ENCODE results near the gene U2AF2. TPM values are rescaled to one million over a fixed set of nuclear protein-coding genes. Genes with fewer than 3 reads are reported as not detected.

Gene U2AF2
- polyA plus RNA-seq, 3 donors = 5.3 to 166 (median 5.4) TPM

GRCh38 chr19:55675661-55676354, 21.0 kb downstream of the U2AF2 start:
- DNase-seq = no peak
- Histone ChIP-seq H4K20me1 (ENCODE audit: insufficient read depth, low read length) (peaks cover 81% of the 10 kb centered on the region), H2AFZ (ENCODE audit: insufficient read depth, low read depth, low read length, poor library complexity, severe bottlenecking) (peak overlapping the region; percentile 44), H3K79me2 (ENCODE audit: insufficient read depth, low read length) (peaks cover 86% of the 10 kb centered on the region), H3K4me1 (ENCODE audit: control insufficient read depth in 1 of 2, insufficient read depth in 2 of 2, low read length in 2 of 2) (peaks cover 55 to 59% of the 10 kb centered on the region in 2 donors), H3K27me3 (ENCODE audit: control insufficient read depth in 2 of 2, insufficient read depth in 2 of 2, low read length in 2 of 2) (no peaks in the 10 kb centered on the region), H3K4me3 (replicated peaks in 1 of 3; ENCODE audit: low read depth in 2 of 3, low read length in 3 of 3) (peak overlapping the region; percentile 81 to 93 (median 83)), H3K36me3 (replicated peaks in 1 of 2; ENCODE audit: control insufficient read depth in 1 of 2, insufficient read depth in 2 of 2, low read length in 2 of 2) (peaks cover 36 to 49% of the 10 kb centered on the region in 2 donors), H3K9me3 (replicated peaks in 1 of 2; ENCODE audit: control insufficient read depth in 1 of 2, insufficient read depth in 1 of 2, low read length in 2 of 2) (no peaks in the 10 kb centered on the region), H3K27ac (ENCODE audit: low read depth in 1 of 2, low read length in 2 of 2) (peak overlapping the region; percentile 67 to 87), H3K9ac (ENCODE audit: insufficient read depth, low read length, poor library complexity, severe bottlenecking) (peak overlapping the region; percentile 84), H3K4me2 (replicated peaks; ENCODE audit: extremely low read depth, low read length, poor library complexity, severe bottlenecking) (peak overlapping the region; percentile 92)
- TF ChIP-seq CTCF (IDR thresholded peaks at IDR 0.05) = no peak
- intact Hi-C loops (cut with micrococcal nuclease) = loop anchor here in 1 of 2 donors (1.0 to 2.0 kb wide), 3 partner anchors 21 to 77 kb away; partner anchors contain the start of genes FIZ1 and U2AF2
- Mint-ChIP-seq H3K27ac (peak overlapping the region; percentile 95 to 98 (median 96)), H3K4me3 (peak overlapping the region; percentile 93 to 99), H3K4me1 (peaks cover 64% of the 10 kb centered on the region), H3K27me3 (ENCODE audit: low read depth in 3 of 3) (no peaks in the 10 kb centered on the region), H3K9me3 (no peaks in the 10 kb centered on the region), H3K36me3 (peaks cover 58 to 67% of the 10 kb centered on the region in 2 donors)
- 20% methylated on average over 2 of the region's 16 CpGs for WGBS (ENCODE audit: insufficient coverage)

DNA sequence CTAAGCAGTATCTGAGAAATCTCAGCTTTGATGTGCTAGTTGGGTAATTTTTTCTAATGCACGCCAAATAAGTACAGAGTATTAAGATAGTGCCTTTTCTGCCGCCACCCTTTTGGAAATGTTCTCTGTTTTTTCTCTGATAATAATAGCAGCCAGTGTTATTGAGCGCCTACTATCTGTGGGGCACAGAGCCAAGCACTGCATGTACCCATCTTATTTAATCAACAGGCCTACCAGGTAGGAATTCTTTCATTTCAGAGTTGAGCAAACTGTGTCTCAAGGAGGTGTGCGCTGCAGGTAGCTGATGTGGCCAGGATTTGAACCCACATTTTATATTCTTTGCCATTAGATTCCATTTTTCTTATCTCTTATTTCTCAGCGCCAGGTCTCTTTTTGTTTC, 21.5 kb downstream of the U2AF2 start:
- Mint-ChIP-seq H3K27me3 (ENCODE audit: low read depth in 3 of 3) (no peaks in the 10 kb centered on the region), H3K9me3 (no peaks in the 10 kb centered on the region), H3K27ac (peak overlapping the region; percentile 20 to 98 (median 93)), H3K36me3 (peaks cover 60 to 67% of the 10 kb centered on the region in 2 donors), H3K4me1 (peaks cover 60% of the 10 kb centered on the region), H3K4me3 (peak overlapping the region; percentile 93 to 99)
- Histone ChIP-seq H3K36me3 (replicated peaks in 1 of 2; ENCODE audit: control insufficient read depth in 1 of 2, insufficient read depth in 2 of 2, low read length in 2 of 2) (peaks cover 40 to 51% of the 10 kb centered on the region in 2 donors), H2AFZ (ENCODE audit: insufficient read depth, low read depth, low read length, poor library complexity, severe bottlenecking) (no peak overlapping the region), H3K4me3 (replicated peaks in 1 of 3; ENCODE audit: low read depth in 2 of 3, low read length in 3 of 3) (peak overlapping the region in 1 of 3 experiments; percentile 81), H3K27ac (ENCODE audit: low read depth in 1 of 2, low read length in 2 of 2) (peak overlapping the region in 1 of 2 donors; percentile 92), H3K9ac (ENCODE audit: insufficient read depth, low read length, poor library complexity, severe bottlenecking) (no peak overlapping the region), H3K27me3 (ENCODE audit: control insufficient read depth in 2 of 2, insufficient read depth in 2 of 2, low read length in 2 of 2) (no peaks in the 10 kb centered on the region), H4K20me1 (ENCODE audit: insufficient read depth, low read length) (peaks cover 81% of the 10 kb centered on the region), H3K4me1 (ENCODE audit: control insufficient read depth in 1 of 2, insufficient read depth in 2 of 2, low read length in 2 of 2) (peaks cover 55 to 60% of the 10 kb centered on the region in 2 donors), H3K9me3 (replicated peaks in 1 of 2; ENCODE audit: control insufficient read depth in 1 of 2, insufficient read depth in 1 of 2, low read length in 2 of 2) (no peaks in the 10 kb centered on the region), H3K79me2 (ENCODE audit: insufficient read depth, low read length) (peaks cover 86% of the 10 kb centered on the region), H3K4me2 (replicated peaks; ENCODE audit: extremely low read depth, low read length, poor library complexity, severe bottlenecking) (peak overlapping the region; percentile 92)
- no peak for TF ChIP-seq CTCF (IDR thresholded peaks at IDR 0.05)
- no peak for DNase-seq
- intact Hi-C loops (cut with micrococcal nuclease) = loop anchor here in 1 of 2 donors (1.0 to 2.0 kb wide), 2 partner anchors 22 to 77 kb away; partner anchors contain the start of genes FIZ1 and U2AF2
- 100% methylated on average over 1 of the region's 5 CpGs for WGBS (ENCODE audit: insufficient coverage)

All from CD14-positive monocyte (primary cell).